AG10803 (cell line): ENCODE measurements around the gene CRTAC1.

ENCODE experiments used
- DNase-seq: peaks from one replicate; pipeline ENCODE4 v3.0.0; 2010; ENCODE audit warnings: low read depth
- H3K4me3 ChIP-seq: 2 replicates; pipeline ENCODE4 v1.5.1; 2011; ENCODE audit warnings: mild to moderate bottlenecking, low read length, control low read depth
- TF ChIP-seq, protein P1 (sequence below): conservative IDR thresholded peaks from 2 replicates; pipeline ENCODE4 v1.5.1; 2011; ENCODE audit warnings: mild to moderate bottlenecking, low read length, control low read depth, inconsistent platforms

CRTAC1 gene

DNA sequence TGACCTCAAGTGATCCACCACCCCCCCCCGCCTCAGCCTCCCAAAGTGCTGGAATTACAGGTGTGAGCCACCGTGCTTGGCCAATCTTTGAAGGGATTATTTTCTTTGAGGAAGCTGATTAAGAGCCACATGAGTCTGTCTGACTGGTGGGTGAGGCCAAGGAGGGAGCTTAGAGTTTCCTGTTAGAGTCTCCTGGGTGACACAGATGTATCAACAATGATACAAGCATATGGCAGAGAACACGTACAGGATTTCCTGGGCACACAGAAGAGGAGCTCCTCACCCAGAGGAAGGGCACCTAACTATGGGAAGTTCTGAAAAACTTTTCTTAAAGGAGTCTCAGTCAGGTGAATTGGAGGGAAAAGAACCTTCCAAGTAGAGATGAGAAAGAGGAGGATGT, 111.4 kb downstream of the CRTAC1 start:
- DNase-seq = no peak
- TF ChIP-seq, protein P1, sequence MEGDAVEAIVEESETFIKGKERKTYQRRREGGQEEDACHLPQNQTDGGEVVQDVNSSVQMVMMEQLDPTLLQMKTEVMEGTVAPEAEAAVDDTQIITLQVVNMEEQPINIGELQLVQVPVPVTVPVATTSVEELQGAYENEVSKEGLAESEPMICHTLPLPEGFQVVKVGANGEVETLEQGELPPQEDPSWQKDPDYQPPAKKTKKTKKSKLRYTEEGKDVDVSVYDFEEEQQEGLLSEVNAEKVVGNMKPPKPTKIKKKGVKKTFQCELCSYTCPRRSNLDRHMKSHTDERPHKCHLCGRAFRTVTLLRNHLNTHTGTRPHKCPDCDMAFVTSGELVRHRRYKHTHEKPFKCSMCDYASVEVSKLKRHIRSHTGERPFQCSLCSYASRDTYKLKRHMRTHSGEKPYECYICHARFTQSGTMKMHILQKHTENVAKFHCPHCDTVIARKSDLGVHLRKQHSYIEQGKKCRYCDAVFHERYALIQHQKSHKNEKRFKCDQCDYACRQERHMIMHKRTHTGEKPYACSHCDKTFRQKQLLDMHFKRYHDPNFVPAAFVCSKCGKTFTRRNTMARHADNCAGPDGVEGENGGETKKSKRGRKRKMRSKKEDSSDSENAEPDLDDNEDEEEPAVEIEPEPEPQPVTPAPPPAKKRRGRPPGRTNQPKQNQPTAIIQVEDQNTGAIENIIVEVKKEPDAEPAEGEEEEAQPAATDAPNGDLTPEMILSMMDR = no peak
- H3K4me3 ChIP-seq = no peak overlapping the region

DNA sequence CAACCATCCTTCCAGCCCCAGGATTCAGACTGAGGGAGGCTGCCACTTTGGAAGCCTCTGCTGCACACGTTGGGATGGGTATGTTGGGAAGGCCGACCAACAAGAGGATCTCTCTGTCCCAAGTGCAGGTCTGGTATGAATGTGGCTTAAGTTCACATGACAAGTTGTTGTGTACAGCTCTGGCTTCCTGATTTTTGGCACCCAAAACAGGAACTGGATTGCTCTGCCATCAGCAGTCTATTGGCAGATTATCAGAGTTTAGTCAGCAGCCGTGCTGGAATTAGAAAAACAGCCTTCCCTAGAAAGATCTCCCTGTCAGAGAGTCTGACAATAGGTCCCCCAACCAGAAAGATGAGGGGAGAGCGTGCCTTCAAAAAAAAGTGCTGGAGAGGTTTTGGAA, 113.8 kb downstream of the CRTAC1 start:
- peak; percentile 49 for DNase-seq
- TF ChIP-seq, protein P1 = no peak
- H3K4me3 ChIP-seq = no peak overlapping the region

DNA sequence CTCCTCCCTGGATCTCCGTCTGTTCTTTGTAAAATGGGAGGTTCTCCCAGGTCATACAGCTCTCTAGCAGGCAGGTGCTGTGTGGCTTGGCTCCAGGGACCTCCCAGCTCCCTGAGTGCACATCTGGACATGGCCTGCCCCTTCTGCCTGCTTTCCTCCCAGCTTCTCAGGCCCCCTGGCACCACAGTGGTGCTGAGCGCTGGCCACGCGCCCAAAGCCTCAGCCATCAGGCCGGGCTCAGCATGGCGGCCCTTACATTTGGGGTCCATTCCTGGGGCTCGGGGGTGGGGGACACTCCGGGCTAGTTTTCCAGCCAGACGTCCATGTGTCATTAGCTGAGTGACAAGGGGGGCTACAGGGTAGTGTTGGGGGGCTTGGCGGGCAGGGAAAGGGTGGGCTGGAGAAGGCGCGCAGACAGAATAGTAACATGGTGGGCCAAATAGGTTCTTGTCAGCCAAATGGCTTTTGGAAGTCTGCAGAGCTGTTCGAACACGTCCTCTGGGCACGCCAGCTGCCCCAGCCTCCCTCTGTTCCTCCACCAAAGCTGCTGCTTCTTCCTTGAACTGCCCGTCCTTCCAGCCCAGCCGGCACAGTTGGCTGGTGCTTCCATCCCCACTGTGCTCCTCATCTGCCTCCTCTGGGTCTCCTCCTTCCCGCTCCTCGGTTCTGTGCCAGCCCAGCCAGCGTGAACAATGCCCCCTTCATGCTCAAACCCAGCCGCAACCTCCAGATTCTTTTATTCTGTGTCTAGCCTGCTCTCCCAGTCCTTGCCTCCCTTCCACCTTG, 114.9 kb downstream of the CRTAC1 start:
- H3K4me3 ChIP-seq = no peak overlapping the region
- TF ChIP-seq, protein P1 = no peak
- no peak for DNase-seq

DNA sequence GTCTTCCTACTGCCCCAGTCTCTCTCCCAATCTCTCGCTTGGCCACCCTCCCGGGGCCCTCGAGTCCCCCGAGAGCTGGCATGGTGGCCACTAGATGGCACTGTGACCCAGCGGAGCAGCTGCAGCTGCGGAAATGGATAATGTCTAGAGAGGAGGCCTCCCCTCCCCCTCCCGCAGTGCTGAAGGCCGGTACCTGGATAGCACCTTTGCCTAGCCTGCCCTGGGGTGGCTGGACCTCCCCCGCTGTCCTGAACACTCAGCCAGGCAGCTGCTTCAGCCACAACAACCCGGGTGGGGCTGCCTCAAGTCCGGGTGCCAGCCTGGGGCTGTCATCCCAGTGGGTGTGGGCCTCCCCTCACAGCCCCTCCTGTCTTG, 115.6 kb downstream of the CRTAC1 start:
- peak; percentile 41 for DNase-seq
- H3K4me3 ChIP-seq = no peak overlapping the region
- TF ChIP-seq, protein P1 = peak; percentile 76

DNA sequence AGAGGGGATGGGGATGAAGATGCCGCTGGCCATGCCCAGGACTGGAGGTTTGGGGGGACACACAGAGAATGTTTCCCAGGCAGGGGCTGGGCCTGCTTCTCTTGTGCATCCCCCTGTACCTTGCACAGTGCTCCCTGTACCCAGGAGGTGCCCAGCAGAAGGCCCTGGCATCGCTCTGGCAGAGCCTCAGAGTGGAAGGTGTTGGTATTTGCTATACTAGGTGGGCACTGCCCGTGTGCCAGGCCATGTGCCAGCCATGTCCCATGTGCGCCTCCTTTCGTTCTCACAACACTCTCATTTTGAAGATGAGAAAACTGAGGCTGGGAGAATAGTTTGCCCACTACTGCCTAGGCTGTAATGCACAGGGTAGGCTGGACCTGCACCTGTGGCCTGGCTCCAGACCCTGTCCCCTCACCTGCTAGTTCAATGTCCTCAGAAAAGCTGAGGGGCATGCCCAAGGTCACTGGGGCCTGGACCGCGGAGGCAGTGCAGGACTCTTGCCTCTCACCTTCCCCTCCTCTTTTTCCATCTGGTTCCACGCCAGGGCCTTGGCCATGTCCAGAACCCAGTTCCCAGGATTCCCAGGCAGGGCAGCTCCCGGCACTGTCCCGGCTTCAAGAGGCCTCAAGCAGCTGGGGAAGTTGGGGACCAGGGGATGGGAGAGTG, 116.1 kb downstream of the CRTAC1 start:
- no peak for DNase-seq
- TF ChIP-seq, protein P1 = no peak
- H3K4me3 ChIP-seq = no peak overlapping the region

DNA sequence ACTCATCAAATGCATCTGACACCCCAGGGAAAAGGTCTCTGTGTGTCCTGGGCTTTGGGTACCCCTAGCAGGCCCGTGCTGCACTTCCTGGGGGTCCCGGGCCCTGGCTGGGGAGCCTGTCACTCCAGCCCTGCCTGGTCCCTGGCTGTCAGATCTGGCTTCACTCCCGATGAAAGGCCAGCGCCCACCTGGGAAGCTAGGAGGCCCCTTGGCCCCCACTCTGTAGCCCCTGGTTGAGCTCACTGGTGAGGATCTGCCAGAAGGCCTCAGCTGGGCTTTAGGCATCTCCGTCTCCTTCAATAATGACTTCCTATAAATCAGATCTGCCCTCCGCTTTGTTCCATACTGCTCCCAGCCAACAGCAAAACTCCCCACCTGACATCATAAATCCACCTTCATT, 116.8 kb downstream of the CRTAC1 start:
- H3K4me3 ChIP-seq = no peak overlapping the region
- TF ChIP-seq, protein P1 = no peak
- DNase-seq = no peak

DNA sequence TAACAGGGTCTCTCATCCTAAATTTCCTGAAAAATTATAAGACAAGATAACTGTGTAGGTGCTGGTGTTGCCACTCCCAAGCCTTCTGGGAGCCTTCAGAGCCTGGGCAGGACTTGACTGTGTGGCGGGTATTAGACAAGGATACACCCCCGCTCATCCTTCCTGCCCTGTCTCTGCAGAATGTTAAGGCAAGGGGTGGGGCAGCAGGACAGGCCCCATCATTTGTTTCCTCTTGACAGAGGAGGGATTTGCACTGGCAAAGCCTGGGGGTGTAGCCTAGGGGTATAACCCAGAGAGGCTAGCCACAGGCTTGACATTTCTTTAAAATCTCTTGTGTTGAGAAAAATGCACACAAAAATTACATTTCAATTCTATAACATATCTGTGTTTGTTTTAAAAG, 117.2 kb downstream of the CRTAC1 start:
- TF ChIP-seq, protein P1 = no peak
- H3K4me3 ChIP-seq = no peak overlapping the region
- no peak for DNase-seq
